Measurements from ENCODE around the gene FEZF1. TPM values are rescaled to one million over a fixed set of nuclear protein-coding genes. Genes with fewer than 3 reads are reported as not detected.
"Not testable (repeated sequence)": the region's sequence is repeated elsewhere in the genome, so short reads cannot be mapped to it uniquely, and the experiment has no call there.

FEZF1 gene
- total RNA-seq, 1 donor from 2014 or later = not detected

DNA sequence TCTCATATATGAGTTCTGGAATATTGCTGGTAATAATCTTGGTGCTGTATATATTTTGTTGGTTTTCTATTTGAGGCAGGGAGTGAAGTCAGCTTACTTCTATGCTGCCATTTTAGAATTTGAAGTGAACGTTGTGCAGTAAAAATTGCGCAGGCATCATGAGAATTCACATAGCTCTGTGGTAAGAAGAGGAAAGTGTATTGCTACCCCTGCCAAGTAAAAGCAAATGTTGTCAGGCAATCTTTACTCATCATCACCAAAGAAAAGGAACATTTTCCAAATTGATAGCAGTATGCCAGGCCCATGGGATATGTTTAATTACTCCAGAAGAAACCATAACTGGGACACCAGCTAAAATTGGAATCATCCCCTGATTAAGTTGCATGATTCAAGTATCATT lies 13.4 kb downstream of the FEZF1 start:
- DNase-seq (ENCODE audit: low spot score) (no peak), ATAC-seq (no peak)
- intact Hi-C loops (cut with DNase I) = no loop called here

DNA sequence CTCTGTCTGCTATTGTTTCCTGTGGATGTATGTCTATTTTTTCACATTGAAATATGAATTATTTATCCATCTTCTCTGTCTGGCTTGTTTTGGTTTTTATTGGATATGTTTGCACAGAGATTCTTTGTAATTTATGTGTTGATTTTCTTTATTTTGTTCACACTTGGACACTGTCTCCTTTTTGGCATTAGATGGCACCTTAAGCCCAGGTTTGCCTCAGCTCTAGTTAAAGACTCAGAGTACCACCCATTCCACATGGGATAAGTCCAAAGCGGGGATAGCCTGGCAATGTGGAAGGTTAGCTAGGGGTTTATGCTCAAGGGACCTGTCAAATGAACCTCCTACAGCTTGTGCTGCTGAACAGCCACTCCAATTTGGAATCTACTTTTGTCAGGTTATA lies 14.1 kb downstream of the FEZF1 start:
- intact Hi-C loops (cut with DNase I) = no loop called here
- ATAC-seq (no peak), DNase-seq (ENCODE audit: low spot score) (no peak)

DNA sequence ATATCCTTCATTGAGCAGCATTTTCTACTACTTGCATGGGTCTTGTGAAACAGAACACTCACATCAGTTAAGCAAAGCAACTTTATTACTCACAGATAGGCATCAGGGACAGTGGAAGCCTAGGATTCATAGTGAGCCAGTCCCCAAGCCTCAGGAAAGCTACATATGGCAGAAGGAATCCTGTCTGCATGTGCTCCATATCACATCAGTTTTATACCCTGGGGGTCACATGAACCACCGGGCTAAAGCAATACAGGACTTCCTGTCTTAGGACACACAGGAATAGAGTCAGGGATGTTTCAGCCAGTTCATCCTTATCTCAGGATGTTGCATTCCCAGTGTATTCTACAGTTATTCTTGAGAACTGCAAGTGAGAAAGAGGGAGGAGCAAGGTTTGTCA lies 15.1 kb downstream of the FEZF1 start:
- no peak for ATAC-seq

DNA sequence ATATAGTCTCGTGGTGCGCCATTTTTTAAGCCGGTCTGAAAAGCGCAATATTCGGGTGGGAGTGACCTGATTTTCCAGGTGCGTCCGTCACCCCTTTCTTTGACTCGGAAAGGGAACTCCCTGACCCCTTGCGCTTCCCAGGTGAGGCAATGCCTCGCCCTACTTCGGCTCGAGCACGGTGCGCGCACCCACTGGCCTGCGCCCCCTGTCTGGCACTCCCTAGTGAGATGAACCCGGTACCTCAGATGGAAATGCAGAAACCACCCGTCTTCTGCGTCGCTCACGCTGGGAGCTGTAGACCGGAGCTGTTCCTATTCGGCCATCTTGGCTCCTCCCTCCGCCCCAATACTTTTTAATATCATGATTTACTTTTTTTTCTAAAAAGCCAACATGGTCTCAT lies 19.9 kb downstream of the FEZF1 start:
- DNase-seq (ENCODE audit: low spot score); intact Hi-C loops (cut with DNase I); ATAC-seq: not testable (repeated sequence)

More for the DNA sequence above, 15.1 kb downstream of the FEZF1 start:
- DNase-seq (ENCODE audit: low spot score) = no peak
- intact Hi-C loops (cut with DNase I) = no loop called here

DNA sequence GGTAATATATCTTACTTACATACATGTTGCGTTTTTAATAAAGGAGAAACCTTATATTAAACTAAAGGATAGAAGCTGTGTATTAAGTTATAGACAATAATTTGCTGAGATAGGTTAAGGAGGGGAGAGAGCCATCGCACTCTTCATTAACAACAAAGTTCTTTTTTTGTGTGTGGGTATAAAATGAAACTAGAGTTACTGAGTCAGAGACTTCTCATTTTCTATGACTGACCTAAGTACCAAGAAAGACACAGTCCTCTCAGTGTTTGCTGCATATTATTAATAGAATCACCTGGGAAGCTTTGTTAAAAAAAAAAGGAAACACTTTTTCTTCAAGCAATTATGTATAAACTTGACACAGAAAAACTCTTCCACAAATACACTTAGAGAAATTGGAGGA lies 31.4 kb downstream of the FEZF1 start:
- DNase-seq (ENCODE audit: low spot score) (no peak), ATAC-seq (no peak)
- intact Hi-C loops (cut with DNase I) = no loop called here

DNA sequence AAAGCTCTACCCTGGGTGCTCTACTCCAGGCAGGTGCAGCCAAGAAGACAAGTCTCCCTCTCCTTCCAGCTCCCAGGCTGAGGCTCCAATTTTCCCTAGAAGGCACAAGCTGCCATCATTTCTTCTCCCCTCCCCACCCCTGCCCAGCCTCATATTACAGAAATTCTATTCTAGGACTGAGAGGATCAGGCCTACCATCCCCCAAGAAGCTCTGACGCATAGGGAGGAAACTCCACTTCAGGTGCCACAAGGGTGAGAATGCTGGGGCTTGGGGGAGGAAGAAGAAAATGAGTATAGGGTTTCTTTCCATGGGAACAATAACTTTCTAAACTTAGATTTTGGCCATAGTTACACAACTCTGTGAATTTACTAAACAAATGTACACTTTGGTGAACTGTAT lies 35.3 kb downstream of the FEZF1 start:
- no peak for DNase-seq (ENCODE audit: low spot score)
- intact Hi-C loops (cut with DNase I) = no loop called here
- no peak for ATAC-seq

DNA sequence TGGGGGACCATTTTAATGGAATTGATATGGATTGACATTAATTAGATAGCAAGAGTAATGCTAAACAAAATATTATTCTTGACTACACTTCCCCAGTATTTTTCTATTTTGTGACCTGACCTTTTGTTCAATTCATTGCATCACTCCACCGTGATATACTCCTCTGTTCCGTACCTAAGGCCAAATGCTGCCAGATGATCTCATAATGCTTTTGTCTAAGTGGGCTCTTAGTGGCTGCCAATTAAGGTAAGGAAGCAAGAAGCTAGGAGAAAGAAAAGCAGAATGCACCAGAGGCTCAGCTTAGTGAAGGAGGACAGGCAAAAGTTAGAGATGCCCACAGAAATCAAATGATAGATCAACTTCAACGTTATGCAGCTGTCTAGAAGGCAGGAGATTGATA lies 36.4 kb downstream of the FEZF1 start:
- intact Hi-C loops (cut with DNase I) = no loop called here
- ATAC-seq (no peak), DNase-seq (ENCODE audit: low spot score) (no peak)

DNA sequence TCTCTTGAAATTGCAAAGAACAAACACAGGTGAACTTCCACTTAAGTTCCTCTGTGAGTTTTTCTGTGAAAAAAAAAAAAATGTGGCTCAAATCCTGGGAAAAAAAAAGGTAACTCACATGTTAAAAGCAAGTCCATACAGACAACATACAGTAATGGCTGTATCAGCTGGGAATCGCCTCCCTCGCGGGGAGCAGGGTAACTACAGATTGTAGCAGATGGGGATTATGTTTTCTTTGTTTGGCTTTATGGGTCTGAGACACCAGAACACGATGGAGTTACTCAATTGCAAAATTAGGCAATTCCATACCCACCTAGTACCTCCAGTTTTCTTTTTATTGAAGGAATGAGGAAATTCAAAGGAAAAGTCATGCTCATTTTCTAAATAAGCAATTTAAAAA lies 42.3 kb downstream of the FEZF1 start:
- DNase-seq (ENCODE audit: low spot score) = no peak
- ATAC-seq = no peak
- intact Hi-C loops (cut with DNase I) = no loop called here

DNA sequence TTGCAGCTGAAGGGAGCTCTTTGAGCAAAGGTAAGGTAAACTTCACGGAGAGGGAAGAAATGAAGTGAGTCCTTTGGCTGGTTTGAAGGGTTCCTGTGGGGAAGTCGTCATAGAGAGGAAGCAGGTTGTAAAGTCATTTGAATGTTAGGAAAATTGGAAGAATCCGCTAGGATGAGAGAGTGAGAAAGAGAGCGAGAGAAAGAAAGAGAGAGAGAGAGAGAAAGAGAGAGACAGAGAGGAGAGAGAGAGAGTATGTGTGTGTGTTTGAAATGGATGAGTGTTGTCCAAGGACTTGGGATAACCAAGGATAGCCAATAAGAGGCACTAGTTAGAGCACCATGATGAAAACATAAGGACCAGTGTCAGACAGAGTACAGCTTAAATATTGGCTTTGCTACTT lies 43.1 kb downstream of the FEZF1 start:
- ATAC-seq (no peak), DNase-seq (ENCODE audit: low spot score) (no peak)
- intact Hi-C loops (cut with DNase I) = no loop called here

DNA sequence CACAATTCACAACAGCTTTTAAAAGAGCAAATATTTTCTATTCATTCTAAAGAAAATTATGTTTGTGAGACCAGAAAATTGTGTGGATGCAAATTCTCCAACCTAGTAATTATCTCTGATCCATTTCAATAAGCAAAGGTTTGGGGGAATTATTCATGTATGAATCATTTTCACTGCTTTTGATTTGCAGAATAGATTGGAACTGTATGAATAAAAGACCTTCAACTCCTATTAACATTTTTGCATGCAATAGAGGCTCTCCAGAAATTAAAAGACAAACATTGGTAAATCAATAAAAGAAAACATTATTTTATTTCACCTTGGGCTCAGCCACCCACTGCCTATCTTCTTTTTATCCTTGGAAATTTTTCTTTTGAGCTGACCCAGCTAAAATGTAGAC lies 43.5 kb downstream of the FEZF1 start:
- DNase-seq (ENCODE audit: low spot score) (no peak), ATAC-seq (no peak)
- intact Hi-C loops (cut with DNase I) = no loop called here

DNA sequence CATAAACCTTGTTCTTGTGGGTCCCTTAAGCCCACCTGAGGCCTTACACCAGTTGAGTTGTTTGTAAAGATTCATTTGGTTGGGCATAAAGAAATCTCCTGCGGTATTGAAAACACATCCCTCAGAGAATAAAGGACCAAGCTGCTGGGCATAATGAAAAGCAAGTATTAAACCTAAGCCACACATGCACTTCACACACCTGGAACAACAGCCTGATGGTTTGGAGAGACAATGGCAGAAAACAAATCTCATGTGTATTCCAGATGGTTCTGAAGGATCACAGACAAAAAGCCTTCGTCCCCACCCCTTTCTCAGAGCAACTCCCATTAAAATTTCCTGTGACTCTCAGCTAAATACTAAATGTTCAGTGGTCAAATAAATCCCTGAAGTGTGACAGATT lies 44.2 kb downstream of the FEZF1 start:
- no peak for ATAC-seq
- intact Hi-C loops (cut with DNase I) = no loop called here
- DNase-seq (ENCODE audit: low spot score) = no peak

DNA sequence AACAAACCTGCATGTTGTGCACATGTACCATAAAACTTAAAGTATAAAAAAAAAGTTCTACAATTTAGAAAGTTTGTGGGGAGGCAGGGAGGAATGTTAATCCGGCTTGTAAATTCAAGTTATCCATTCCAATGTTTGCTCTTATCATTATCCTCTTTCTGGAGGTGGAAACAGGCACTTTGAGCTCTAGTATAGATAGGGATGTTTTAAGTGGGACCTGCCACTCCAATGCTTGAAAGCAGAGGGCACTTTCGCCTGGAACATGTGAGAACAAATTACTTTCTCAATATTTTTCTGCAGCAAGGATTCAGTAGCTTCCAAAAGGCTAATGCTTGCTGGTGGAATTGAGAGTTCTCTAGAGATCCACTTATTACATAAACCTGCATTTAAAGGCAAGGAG lies 45.6 kb downstream of the FEZF1 start:
- ATAC-seq (no peak), DNase-seq (ENCODE audit: low spot score) (no peak)
- intact Hi-C loops (cut with DNase I) = no loop called here

DNA sequence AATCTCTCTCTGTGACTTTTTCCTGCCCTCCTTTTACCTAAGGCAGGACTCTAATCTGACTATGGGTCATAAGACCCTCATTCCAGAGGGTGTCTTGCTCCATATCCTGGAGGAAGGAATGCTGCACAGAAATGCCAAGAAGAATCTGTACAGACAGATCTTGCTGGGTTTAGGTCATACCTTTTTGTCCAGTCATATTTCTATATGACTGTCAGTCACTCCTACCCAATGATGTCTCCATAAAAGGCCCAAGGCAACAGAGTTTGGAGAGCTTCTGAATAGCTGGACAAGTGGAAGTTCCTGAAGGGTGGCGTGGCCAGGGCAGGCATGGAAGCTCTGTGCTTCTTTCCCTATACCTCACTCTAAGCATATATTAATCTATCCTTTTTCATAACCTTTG lies 47.5 kb downstream of the FEZF1 start:
- DNase-seq (ENCODE audit: low spot score) = no peak
- intact Hi-C loops (cut with DNase I) = no loop called here
- ATAC-seq = no peak

DNA sequence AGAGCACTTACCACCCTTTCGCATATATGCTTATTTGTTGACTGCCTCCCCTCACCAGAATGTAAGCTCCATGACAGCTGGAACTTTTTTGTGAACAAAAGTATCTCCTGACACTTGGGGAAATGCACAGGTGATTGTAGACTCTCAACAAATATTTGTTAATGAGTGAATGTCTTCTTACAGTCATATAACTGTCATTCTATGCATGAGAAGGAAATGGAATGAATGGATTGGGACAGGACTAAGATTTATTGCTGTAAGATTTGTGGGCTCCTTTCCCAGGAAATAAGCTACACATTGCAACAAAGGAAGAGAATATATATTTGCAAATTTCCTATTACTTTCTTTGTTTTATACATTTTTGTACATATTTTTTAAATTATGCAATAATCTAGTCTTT lies 48.5 kb downstream of the FEZF1 start:
- no peak for ATAC-seq
- no peak for DNase-seq (ENCODE audit: low spot score)
- intact Hi-C loops (cut with DNase I) = no loop called here

DNA sequence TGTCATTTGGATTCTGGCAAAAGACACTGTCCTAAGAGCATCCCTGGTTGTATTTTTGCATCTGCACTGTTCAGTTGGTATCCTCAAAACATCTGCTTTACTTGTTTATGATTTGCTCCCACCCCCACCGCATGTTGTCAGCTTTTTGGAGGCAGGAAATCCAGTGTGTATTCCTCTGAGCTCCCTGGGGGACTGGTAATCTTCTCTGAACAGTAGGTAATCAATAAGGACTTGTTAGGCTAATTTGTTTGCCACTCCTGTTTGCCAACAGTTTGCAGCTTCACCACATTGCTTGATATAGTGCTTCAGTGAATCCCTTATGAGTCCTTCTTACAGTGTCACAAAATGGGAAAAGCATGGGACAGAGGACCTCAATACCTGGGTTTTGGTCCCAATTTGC lies 49.1 kb downstream of the FEZF1 start:
- ATAC-seq = no peak
- DNase-seq (ENCODE audit: low spot score) = no peak
- intact Hi-C loops (cut with DNase I) = no loop called here

Other genes with a start within 250 kb of the FEZF1 start
- gene AASS, start 160.5 kb downstream of the FEZF1 start, total RNA-seq = 54.3 TPM

All from sciatic nerve (tissue), 2 donors.